Measurements from ENCODE around the gene SEMA4A. TPM values are rescaled to one million over a fixed set of nuclear protein-coding genes. Genes with fewer than 3 reads are reported as not detected.

Gene SEMA4A
- total and polyA plus RNA-seq, 9 of the 15 experiments (the other 6 are each of a cell fraction or from before 2014, with no cell fraction given), result 0.04 to 1.7 (median 0.45) TPM

DNA sequence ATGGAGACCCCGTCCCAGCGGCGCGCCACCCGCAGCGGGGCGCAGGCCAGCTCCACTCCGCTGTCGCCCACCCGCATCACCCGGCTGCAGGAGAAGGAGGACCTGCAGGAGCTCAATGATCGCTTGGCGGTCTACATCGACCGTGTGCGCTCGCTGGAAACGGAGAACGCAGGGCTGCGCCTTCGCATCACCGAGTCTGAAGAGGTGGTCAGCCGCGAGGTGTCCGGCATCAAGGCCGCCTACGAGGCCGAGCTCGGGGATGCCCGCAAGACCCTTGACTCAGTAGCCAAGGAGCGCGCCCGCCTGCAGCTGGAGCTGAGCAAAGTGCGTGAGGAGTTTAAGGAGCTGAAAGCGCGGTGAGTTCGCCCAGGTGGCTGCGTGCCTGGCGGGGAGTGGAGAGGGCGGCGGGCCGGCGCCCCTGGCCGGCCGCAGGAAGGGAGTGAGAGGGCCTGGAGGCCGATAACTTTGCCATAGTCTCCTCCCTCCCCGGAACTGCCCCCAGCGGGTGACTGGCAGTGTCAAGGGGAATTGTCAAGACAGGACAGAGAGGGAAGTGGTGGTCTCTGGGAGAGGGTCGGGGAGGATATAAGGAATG is 38.4 kb upstream of the SEMA4A start (continued):
- TF ChIP-seq NELFE (IDR thresholded peaks at IDR 0.05; ENCODE audit: insufficient read depth, insufficient read length), result no peak
- no peak for TF ChIP-seq MITF (IDR thresholded peaks at IDR 0.05)
- no peak for TF ChIP-seq FOXM1 (IDR thresholded peaks at IDR 0.05; ENCODE audit: low read depth)
- 0 out of 2 replicates have a peak, but pooled peaks have one; percentile 71 for TF ChIP-seq FOXM1 (CRISPR knock-in tag; IDR thresholded peaks at IDR 0.05; ENCODE audit: low read depth)
- TF ChIP-seq ZFX (CRISPR knock-in tag; IDR thresholded peaks at IDR 0.05), result peak; percentile 78
- TF ChIP-seq, protein P1, sequence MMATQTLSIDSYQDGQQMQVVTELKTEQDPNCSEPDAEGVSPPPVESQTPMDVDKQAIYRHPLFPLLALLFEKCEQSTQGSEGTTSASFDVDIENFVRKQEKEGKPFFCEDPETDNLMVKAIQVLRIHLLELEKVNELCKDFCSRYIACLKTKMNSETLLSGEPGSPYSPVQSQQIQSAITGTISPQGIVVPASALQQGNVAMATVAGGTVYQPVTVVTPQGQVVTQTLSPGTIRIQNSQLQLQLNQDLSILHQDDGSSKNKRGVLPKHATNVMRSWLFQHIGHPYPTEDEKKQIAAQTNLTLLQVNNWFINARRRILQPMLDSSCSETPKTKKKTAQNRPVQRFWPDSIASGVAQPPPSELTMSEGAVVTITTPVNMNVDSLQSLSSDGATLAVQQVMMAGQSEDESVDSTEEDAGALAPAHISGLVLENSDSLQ (IDR thresholded peaks at IDR 0.05), result peak; percentile 79
- peak; percentile 55; the same call in 1 of the 2 replicates for TF ChIP-seq E2F1 (CRISPR knock-in tag; IDR thresholded peaks at IDR 0.05)
- no peak for TF ChIP-seq HDGF (IDR thresholded peaks at IDR 0.05)
- TF ChIP-seq GABPB1 (CRISPR knock-in tag; IDR thresholded peaks at IDR 0.05), result peak; percentile 44; the same call in 1 of the 2 replicates
- no peak for TF ChIP-seq ZNF134 (CRISPR knock-in tag; conservative IDR thresholded peaks at IDR 0.05)
- no peak for TF ChIP-seq DNMT1 (IDR thresholded peaks at IDR 0.05)
- TF ChIP-seq ETV1 (tag; conservative IDR thresholded peaks at IDR 0.05; ENCODE audit: low read depth), result peak; percentile 63
- 0 out of 2 replicates have a peak, but pooled peaks have one; percentile 15 for TF ChIP-seq ZNF282 (CRISPR knock-in tag; IDR thresholded peaks at IDR 0.05)
- peak; percentile 57; the same call in 1 of the 2 replicates for TF ChIP-seq HNRNPL (IDR thresholded peaks at IDR 0.05; ENCODE audit: low read depth, low read length)
- TF ChIP-seq SP1 (CRISPR knock-in tag; IDR thresholded peaks at IDR 0.05), result peak; percentile 41
- TF ChIP-seq PPARD (CRISPR knock-in tag; IDR thresholded peaks at IDR 0.05), result no peak
- 0 out of 2 replicates have a peak, but pooled peaks have one; percentile 4 for TF ChIP-seq CREM (IDR thresholded peaks at IDR 0.05; ENCODE audit: low read depth)
- no peak for TF ChIP-seq FOXA1 (IDR thresholded peaks at IDR 0.05; ENCODE audit: borderline replicate concordance)
- TF ChIP-seq ZNF280A (IDR thresholded peaks at IDR 0.05; ENCODE audit: low read depth, partially characterized antibody), result no peak
- TF ChIP-seq, protein P2, sequence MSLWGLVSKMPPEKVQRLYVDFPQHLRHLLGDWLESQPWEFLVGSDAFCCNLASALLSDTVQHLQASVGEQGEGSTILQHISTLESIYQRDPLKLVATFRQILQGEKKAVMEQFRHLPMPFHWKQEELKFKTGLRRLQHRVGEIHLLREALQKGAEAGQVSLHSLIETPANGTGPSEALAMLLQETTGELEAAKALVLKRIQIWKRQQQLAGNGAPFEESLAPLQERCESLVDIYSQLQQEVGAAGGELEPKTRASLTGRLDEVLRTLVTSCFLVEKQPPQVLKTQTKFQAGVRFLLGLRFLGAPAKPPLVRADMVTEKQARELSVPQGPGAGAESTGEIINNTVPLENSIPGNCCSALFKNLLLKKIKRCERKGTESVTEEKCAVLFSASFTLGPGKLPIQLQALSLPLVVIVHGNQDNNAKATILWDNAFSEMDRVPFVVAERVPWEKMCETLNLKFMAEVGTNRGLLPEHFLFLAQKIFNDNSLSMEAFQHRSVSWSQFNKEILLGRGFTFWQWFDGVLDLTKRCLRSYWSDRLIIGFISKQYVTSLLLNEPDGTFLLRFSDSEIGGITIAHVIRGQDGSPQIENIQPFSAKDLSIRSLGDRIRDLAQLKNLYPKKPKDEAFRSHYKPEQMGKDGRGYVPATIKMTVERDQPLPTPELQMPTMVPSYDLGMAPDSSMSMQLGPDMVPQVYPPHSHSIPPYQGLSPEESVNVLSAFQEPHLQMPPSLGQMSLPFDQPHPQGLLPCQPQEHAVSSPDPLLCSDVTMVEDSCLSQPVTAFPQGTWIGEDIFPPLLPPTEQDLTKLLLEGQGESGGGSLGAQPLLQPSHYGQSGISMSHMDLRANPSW (CRISPR knock-in tag; IDR thresholded peaks at IDR 0.05), result peak; percentile 92; the same call in 1 of the 2 replicates
- peak; percentile 100 for TF ChIP-seq CHD1 (IDR thresholded peaks at IDR 0.05; ENCODE audit: low read length)
